K562 (cell line): ENCODE measurements around the gene CIP2A.

Experiments used
- ESRRA ChIP-seq: fragments of 450-650 bp; IDR thresholded peaks from 2 replicates; pipeline ENCODE4 v1.6.1; 2014; ENCODE audit warnings: low read depth, mild to moderate bottlenecking, moderate library complexity, borderline replicate concordance
- MNT ChIP-seq, 2 experiments: fragments of 450-650 bp; conservative IDR thresholded peaks; 2 replicates each; pipeline ENCODE4 v1.6.1; 2017; ENCODE audit warnings: mild to moderate bottlenecking in 2 of 2, moderate library complexity in 2 of 2
- NFE2L1 ChIP-seq: fragments of 450-650 bp; IDR thresholded peaks from 2 replicates; pipeline ENCODE4 v1.6.1; 2016; ENCODE audit warnings: missing genetic modification characterization, low read depth, mild to moderate bottlenecking, missing compliant biosample characterization, moderate library complexity, borderline replicate concordance
- USF2 ChIP-seq: sonication (generic); formaldehyde crosslinking; IDR thresholded peaks from 2 replicates; pipeline ENCODE4 v1.5.0; 2020; ENCODE audit warnings: missing genetic modification reagents

DNA sequence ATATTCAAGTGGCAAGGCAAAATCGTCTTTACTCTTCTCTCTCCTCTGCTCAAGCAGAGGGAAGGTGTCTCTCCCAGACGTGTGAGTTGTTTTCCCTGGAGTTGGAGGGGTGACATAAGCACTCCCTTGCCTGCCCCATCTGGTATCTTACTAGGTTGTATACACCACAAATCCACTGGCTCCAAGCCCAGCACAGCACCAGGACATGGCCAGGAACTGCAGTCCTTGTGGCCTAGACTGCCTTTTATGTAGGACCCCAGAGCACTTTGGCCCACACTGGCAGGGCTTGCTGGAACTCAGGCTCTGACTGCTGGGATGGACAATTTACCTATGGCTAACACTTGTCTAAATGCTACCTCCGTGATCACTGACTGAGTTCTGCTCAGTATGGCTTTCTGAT is 34.3 kb upstream of the CIP2A start:
- TF ChIP-seq MNT (conservative IDR thresholded peaks at IDR 0.05) (no peak), NFE2L1 (tag) (no peak), ESRRA (no peak), USF2 (CRISPR knock-in tag) (no peak)
